Body of pancreas (tissue), 4 donors: ENCODE results near the gene GGCT. TPM values are rescaled to one million over a fixed set of nuclear protein-coding genes. Genes with fewer than 3 reads are reported as not detected.

Experiments used
- ATAC-seq: fragments of 150-250 bp; one replicate; pipeline ENCODE4 v1.9.1; 2016
- DNase-seq, 4 donors: peaks; one replicate each; pipeline ENCODE4 v3.0.0-alpha.2; 2019
- H3K27ac ChIP-seq, 4 donors: fragments of 200-600 bp; sonication (generic); 1 replicate in 3 of 4; 2 replicates in 1 of 4; pipeline versions ENCODE4 v1.5.1 to v1.6.1; 2016 to 2019; ENCODE audit warnings: mild to moderate bottlenecking in 1 of 4, mixed read lengths in 1 of 4, moderate library complexity in 1 of 4
- H3K27me3 ChIP-seq, 2 donors: fragments of 200-600 bp; sonication (generic); one replicate each; pipeline ENCODE4 v1.6.0; 2016; ENCODE audit warnings: mild to moderate bottlenecking in 1 of 2
- H3K36me3 ChIP-seq, 2 donors: fragments of 200-600 bp; sonication (generic); replicated peaks in 1 of 2; 2 replicates each; pipeline ENCODE4 v1.5.1; 2016; ENCODE audit warnings: low read depth in 2 of 2; ENCODE audit not compliant: insufficient read depth in 1 of 2
- H3K4me1 ChIP-seq: fragments of 200-600 bp; sonication (generic); one replicate; pipeline ENCODE4 v1.6.0; 2016
- H3K4me3 ChIP-seq, 2 donors: fragments of 200-600 bp; sonication (generic); 1 replicate in 1 of 2; 2 replicates in 1 of 2; pipeline ENCODE4 v1.5.1; 2016 to 2019
- H3K9me3 ChIP-seq, 3 donors: fragments of 200-600 bp; sonication (generic); 1 replicate in 2 of 3; 2 replicates in 1 of 3; pipeline ENCODE4 v1.5.1; 2016
- CTCF ChIP-seq, 7 experiments: fragments of 450-650 bp in 4 of 7; fragments of 200-600 bp in 3 of 7; sonication (generic) in 3 of 7; IDR thresholded peaks; one replicate each; pipeline ENCODE4 v1.5.1; 2016 to 2019; ENCODE audit warnings: antibody characterized with exemption in 7 of 7
- POLR2A ChIP-seq, 3 donors: fragments of 450-650 bp; IDR thresholded peaks; one replicate each; pipeline ENCODE4 v1.6.1; 2016; ENCODE audit warnings: antibody characterized with exemption in 3 of 3, mild to moderate bottlenecking in 2 of 3
- WGBS, 2 donors: methylation state at CpG; one replicate each; pipeline ENCODE4 v1.1.5; 2017; 5-methylcytosine and 5-hydroxymethylcytosine counted together
- intact Hi-C: fragments of 100-400 bp; cut with DNase I; formaldehyde crosslinking; loops from one replicate; pipeline ENCODE4 v1.15.1; 2023
- total RNA-seq, 2 donors: library from RNA; depleted of rRNA; stranded (reverse); fragments of >200 nt; gene quantifications; one replicate each; pipeline ENCODE4 v1.1.0, GENCODE V29; 2016

GGCT gene, protein sequence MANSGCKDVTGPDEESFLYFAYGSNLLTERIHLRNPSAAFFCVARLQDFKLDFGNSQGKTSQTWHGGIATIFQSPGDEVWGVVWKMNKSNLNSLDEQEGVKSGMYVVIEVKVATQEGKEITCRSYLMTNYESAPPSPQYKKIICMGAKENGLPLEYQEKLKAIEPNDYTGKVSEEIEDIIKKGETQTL
- 10 to 100 TPM; 13.5 to 42.2 TPM for total RNA-seq

DNA sequence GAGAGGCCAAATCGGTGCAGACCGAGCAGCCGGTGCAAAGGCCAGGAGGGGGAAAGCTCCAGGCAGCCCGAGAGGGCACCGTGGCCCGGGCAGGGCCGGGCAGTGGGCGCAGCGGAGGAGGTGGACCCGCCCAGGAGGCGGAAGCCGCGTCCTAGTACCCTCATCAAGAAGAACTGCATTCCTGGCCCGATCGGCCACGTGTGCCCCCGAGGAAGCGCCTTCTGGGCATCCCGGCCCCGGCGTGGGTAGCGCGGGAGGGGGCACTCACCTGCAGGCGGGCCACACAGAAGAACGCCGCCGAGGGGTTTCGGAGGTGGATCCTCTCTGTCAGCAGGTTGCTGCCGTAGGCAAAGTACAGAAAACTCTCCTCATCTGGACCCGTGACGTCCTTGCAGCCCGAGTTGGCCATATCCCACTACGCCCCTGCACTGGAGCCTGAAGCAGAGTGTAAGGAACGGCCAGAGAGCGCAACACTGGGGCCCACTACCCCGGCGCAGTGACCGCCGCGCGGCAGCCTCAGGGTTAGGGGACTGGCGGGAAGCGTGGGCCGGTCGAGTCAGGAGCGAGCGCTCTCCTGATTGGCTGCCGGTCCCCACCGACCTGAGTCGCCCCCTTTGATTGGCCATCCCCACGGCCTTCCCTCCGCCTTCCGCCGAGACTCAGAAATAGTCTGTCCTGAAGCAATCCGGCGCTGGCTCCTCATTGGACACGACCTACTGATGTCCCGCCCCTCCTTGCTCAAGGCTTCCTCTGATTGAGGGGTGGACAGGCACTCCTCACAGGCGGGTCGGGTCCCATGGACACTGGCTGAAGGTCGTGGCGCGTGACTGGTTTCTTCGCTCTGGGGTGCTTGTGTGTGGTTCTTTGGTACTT lies at the start of gene GGCT:
Gene GGCT (minus strand): TSS at position 529 of the 873 bp plus-strand sequence. CDS start 120 bp downstream, at position 409.
- H3K4me3 ChIP-seq = peak within 1 kb of the TSS; percentile 21 to 75
- TF ChIP-seq POLR2A (IDR thresholded peaks at IDR 0.05) = peak; percentile 43 to 86 (median 82)
- peak in 2 of 7 experiments; percentile 1 to 5 for TF ChIP-seq CTCF (IDR thresholded peaks at IDR 0.05)
- no peaks in the 10 kb centered on the region for H3K36me3 ChIP-seq
- ATAC-seq (peak; percentile 99), DNase-seq (peak; percentile 99)
- H3K27me3 ChIP-seq = no peaks in the 10 kb centered on the region
- WGBS, 2 donors = 0 to 1% methylated on average over 24 to 64 of the region's 64 CpGs
- peaks cover 32% of the 10 kb centered on the region for H3K4me1 ChIP-seq
- no peaks in the 10 kb centered on the region for H3K9me3 ChIP-seq
- intact Hi-C loops = no loop called here
- H3K27ac ChIP-seq = peak within 1 kb of the TSS; percentile 68 to 83 (median 78)

- no peaks in the 10 kb centered on the region for H3K9me3 ChIP-seq
- WGBS, 2 donors = 76 to 82% methylated on average over 3 of the region's 3 CpGs
- intact Hi-C loops = no loop called here
- TF ChIP-seq POLR2A (IDR thresholded peaks at IDR 0.05) = no peak
- TF ChIP-seq CTCF (IDR thresholded peaks at IDR 0.05) = no peak
- no peaks in the 10 kb centered on the region for H3K27me3 ChIP-seq
- H3K4me3 ChIP-seq = no peak overlapping the region
- DNase-seq (no peak), ATAC-seq (no peak)
- H3K27ac ChIP-seq = no peak overlapping the region
- peaks cover 20% of the 10 kb centered on the region for H3K4me1 ChIP-seq
- H3K36me3 ChIP-seq = no peaks in the 10 kb centered on the region
Measured at GRCh38 chr7:30553546-30553945, 48.9 kb upstream of the GGCT start.

DNA sequence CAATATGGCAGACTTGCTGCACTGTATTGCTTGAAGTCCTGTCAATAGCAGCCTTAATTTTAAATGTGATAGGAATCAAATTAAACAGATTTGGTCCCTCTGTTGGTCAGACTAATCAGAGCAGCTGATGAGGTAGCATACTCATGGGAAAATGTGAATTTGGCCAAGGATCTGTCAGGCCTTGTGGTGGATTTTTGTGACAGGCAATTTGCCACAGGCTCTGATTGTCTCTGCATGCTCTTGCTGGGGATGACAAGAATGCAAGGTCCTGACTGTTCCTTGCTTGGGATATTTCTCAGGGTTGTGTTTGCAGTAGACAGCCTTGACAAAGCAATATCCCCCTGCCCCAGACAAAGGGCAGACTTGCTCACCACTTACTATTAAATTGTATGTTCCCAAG lies 48.5 kb upstream of the GGCT start:
- no peaks in the 10 kb centered on the region for H3K9me3 ChIP-seq
- intact Hi-C loops = no loop called here
- DNase-seq (no peak), ATAC-seq (no peak)
- no peaks in the 10 kb centered on the region for H3K27me3 ChIP-seq
- H3K36me3 ChIP-seq = no peaks in the 10 kb centered on the region
- no peak for TF ChIP-seq POLR2A (IDR thresholded peaks at IDR 0.05)
- no peak for TF ChIP-seq CTCF (IDR thresholded peaks at IDR 0.05)
- H3K4me1 ChIP-seq = peaks cover 20% of the 10 kb centered on the region
- no peak overlapping the region for H3K4me3 ChIP-seq
- H3K27ac ChIP-seq = no peak overlapping the region

DNA sequence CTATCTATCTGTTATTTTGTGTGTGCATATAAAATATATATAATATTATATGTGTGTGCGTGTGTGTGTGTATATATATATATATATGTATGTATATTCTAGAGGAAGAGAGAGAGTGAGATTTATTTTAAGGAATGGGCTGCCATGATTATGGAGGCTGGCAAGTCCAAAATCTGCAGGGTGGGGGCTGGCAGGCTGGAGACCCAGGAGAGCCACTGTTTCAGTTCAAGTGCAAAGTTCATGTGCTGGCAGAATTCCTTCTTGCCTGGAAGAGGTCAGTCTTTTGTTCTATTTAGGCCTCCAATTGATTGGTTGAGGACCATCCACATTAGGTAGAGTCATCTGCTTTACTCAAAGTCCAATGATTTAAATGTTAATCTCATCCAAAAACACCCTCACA lies 47.7 kb upstream of the GGCT start:
- 32 to 65% methylated on average over 1 of the region's 1 CpG for WGBS, 2 donors
- Histone ChIP-seq H3K9me3 (no peaks in the 10 kb centered on the region), H3K4me1 (peaks cover 20% of the 10 kb centered on the region), H3K36me3 (no peaks in the 10 kb centered on the region), H3K27ac (no peak overlapping the region), H3K27me3 (no peaks in the 10 kb centered on the region), H3K4me3 (no peak overlapping the region)
- intact Hi-C loops = no loop called here
- no peak for DNase-seq
- no peak for TF ChIP-seq CTCF (IDR thresholded peaks at IDR 0.05)
- no peak for TF ChIP-seq POLR2A (IDR thresholded peaks at IDR 0.05)
- ATAC-seq = no peak
